ENCODE measurements around the gene NOLC1. TPM values are rescaled to one million over a fixed set of nuclear protein-coding genes. Genes with fewer than 3 reads are reported as not detected.
A peak's percentile ranks its signal among the peaks of the same experiment; 100 is the strongest.

Gene NOLC1
- total and polyA plus RNA-seq, 2 of the 13 experiments (the other 11 are each of a cell fraction or from before 2014, with no cell fraction given), result 50.6 to 81.0 TPM

- TF ChIP-seq BCLAF1 (IDR thresholded peaks at IDR 0.05) (no peak), SP2 (CRISPR knock-in tag; IDR thresholded peaks at IDR 0.05) (peak; percentile 36; the same call in 1 of the 2 replicates), PRDM10 (CRISPR knock-in tag; IDR thresholded peaks at IDR 0.05; ENCODE audit: low read depth) (no peak), ZNF292 (CRISPR knock-in tag; IDR thresholded peaks at IDR 0.05; ENCODE audit: borderline replicate concordance, low read depth) (no peak), ZNF343 (CRISPR knock-in tag; IDR thresholded peaks at IDR 0.05) (0 out of 2 replicates have a peak, but pooled peaks have one; percentile 54), ZNF720 (CRISPR knock-in tag; IDR thresholded peaks at IDR 0.05) (no peak), ZNF33B (CRISPR knock-in tag; IDR thresholded peaks at IDR 0.05) (no peak), THYN1 (CRISPR knock-in tag; IDR thresholded peaks at IDR 0.05; ENCODE audit: borderline replicate concordance, low read depth) (no peak), KLF6 (CRISPR knock-in tag; IDR thresholded peaks at IDR 0.05) (no peak), MLXIP (CRISPR knock-in tag; IDR thresholded peaks at IDR 0.05; ENCODE audit: borderline replicate concordance) (no peak), MYNN (CRISPR knock-in tag; IDR thresholded peaks at IDR 0.05; ENCODE audit: low read depth) (no peak), PRDM4 (CRISPR knock-in tag; IDR thresholded peaks at IDR 0.05; ENCODE audit: borderline replicate concordance) (no peak)
Measured at GRCh38 chr10:102120142-102120990, 31.8 kb upstream of the NOLC1 start, which contains the start of gene LDB1 (continued).

Measured in HepG2 (cell line).